HCEC 1CT (cell line): ENCODE results near the gene ADAMTS2.
"Not testable (repeated sequence)": the region's sequence is repeated elsewhere in the genome, so short reads cannot be mapped to it uniquely, and the experiment has no call there.

Experiments used
- DNase-seq: peaks from one replicate; pipeline ENCODE4 v3.0.0-alpha.2; 2017

Gene ADAMTS2

GRCh38 chr5:179294131-179294780, 51.0 kb downstream of the ADAMTS2 start:
- DNase-seq = no peak

GRCh38 chr5:179292681-179293635, 52.3 kb downstream of the ADAMTS2 start:
- no peak for DNase-seq

GRCh38 chr5:179292202-179292601, 53.1 kb downstream of the ADAMTS2 start:
- DNase-seq = no peak

DNA sequence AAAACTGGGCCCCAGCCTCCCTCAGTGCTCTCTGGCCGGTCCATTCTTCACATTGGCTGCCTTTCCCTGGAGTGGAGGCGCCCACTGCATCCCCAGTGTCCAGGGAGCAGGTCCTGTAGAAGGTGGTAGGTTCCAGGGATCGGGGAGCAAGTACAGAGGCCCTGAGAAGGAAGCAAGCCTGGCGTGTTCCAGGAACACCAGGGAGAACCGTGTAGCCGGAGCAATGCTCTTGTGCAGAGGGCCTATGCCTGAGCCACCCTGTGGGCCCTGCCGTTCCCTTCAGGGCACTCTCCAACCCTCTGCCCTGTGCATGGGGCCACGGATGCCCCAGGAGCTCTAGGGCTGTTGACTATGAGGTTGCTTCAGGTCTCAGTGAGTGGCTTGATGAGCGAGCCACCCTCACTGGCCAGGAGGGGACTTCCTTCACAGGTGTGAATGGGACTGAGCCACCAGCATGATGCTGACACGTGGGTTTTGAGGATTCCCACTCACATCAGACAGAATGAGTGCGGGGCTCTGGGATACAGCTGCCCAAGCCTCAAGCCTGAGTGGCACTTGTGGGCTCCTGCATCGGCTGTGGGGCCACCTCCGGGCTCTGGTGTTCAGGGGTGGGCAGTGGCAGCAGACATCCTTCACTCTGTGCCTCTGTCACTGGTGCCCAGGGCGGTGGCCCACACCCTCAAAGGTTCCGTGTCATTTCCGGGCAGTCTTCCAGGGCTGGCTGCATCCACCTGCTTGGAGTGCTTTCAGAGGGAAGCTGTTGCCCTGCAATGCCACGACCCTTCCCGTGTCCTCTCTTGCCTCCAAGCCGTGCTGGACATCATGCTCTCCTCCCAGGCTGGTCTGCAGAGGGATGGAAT, 54.4 kb downstream of the ADAMTS2 start:
- DNase-seq = no peak

DNA sequence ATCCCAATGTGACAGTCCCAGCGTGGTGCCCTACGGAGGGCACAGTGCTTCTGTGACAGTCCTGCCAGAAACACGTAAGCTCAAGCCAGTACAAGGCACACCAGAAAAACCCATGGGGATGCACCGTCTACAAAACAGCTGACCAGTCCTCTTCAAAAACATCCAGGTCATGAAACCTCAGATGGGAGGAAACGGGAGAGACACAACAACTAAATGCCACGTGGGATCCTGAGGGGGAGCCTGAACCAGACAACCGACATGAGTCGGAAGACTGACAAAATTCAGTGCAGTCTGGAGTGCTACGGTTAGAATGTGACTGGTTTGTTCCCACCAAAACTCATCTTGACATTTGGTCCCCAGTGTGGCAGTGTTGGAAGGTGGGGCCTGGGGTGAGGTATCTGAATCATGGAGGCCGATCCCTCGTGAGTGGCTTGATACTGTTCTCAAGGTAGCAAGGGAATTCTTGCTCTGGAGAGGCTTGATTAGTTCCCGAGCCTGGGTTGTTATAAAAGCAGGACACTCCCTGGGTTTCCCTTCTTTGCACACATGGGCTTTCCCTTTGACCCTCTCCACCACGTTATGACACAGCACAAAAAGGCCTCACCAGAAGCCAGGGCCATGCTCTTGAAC, 55.4 kb downstream of the ADAMTS2 start:
- DNase-seq = no peak

DNA sequence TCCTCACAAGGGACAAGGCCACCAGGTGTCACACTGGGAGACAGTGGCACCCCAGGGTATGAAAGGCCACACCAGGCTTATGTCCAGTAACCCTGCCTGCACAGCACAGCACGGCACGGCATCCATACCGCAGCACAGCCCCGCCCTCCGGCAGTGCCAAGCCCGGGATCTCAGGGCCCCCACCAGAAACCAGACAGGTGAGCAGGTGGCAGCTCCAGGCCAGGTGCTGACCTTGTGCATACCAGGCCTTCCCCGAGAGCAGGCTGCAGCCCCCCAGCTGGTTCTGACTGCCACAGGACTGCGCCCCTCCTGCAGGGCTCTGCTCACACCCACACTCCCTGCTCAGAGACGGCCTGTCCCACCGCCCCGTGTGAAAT, 56.5 kb downstream of the ADAMTS2 start:
- no peak for DNase-seq

DNA sequence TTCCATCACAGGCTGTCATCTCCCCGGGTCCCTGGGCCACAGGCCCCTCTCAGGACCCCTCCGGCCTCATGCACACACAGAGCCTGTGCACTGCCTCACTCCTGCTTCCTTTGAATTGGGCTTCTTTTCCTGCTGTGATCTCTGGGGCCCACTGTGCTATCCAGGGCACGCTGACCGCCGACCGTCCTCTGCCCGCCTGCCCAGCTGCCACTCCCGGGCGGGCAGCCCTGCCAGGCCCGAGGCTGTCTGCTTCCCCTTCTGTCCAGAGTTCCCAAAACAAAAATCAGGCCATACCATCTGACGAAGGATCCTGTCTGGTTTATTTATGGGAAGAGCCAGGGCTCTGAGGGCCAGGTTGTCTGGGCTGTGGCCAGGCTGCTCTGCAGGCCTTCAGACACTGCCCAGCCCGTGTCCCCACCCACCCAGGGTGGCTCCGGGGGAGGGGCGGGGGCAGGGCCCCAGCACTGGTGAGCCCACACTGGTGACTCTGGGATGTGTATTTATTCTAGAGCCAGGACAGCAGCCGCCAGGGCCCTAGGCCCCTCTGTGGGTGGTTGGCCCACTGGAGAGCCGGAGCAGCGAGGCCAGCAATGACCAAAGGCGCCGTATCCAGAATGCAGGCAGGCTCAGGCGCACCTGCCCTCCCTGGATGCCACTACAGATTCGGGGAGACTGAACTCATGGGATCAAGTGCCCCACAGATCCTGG, 57.0 kb downstream of the ADAMTS2 start:
- no peak for DNase-seq

GRCh38 chr5:179287631-179288030, 57.6 kb downstream of the ADAMTS2 start:
- DNase-seq = no peak

DNA sequence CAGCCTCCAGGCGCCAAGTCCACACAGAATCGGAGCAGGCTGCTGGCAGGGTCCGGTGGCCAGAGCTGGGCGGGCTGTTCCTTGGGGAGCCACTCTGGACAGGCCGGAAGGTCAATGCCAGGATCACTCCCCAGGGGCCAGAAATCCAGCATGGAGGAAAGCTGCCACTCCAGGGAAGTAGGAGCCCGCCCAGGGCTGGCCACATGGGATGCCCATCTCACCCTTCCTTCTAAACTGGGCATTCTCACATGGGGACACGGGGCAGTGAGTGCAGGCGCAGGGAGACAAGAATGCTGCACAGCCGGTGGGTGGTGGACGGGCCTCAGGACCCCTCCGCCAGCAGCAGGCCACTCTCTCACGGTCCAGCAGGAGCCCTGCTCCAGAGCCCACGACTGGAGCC, 58.2 kb downstream of the ADAMTS2 start:
- no peak for DNase-seq

DNA sequence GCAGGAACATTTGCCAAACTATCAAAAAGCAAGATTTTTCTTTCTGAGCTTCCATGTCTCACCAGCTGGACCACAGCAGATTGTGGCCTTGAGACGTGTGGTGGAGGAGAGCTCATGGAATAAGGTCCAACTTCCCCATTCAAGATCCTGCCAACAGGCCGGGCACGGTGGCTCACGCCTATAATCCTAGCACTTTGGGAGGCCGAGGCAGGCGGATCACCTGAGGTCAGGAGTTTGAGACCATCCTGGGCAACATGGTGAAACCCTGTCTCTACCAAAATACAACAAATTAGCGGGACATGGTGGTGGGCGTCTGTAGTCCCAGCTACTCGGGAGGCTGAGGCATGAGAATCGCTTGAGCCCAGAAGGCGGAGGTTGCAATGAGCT, 59.5 kb downstream of the ADAMTS2 start:
- not testable (repeated sequence) for DNase-seq

DNA sequence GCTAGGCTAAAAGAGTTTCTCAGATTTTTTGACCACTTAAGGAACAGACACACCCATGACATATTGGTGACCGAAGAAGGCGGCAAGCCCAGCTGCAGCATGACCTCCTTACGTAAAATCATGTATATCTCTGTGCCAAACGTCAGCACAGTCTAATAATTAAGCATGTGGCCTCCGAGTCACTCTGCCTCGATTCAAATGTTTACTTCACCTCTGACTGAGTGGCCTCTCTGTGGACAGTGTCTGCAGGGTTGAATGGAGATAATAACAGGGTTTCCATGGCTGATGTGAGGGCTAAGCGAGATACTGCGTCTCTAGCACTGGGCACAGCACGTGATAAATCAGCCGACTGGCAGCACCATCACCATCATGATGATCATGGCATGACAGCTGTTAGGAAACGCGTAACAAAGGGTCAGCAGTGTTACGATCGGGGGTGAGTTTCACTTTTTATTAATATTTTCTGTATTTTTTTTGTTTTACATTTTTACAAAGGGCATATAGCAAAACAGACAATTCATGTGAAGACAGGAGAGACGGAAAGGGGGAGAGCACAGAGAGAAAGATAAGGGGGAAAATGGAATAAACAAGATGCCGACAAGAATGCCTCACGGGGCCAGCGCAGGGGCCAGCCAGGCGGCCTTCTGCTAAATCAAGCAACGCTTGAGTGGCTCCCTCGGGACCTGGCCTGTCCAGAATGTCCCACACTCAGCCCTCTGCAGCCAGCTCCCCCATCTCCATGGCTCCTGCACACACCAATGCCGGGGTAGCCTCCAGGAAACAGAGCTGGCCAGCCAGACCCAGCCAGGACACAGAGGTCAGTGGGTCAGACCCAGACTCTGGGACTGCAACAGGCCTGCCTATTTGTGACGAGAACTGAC, 60.3 kb downstream of the ADAMTS2 start:
- no peak for DNase-seq

DNA sequence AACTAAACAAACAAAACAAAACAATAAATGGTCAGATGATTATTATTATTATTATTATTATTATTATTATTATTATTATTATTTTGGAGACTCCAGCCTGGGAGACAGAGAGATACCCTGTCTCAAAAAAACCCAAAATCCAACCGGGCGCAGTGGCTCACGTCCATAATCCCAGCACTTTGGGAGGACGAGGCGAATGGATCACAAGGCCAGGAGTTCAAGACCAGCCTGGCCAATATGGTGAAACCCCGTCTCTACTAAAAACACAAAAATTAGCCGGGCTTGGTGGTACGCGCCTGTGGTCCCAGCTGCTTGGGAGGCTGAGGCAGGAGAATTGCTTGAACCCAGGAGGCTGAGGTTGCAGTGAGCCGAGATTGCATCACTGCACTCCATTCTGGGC, 61.4 kb downstream of the ADAMTS2 start:
- DNase-seq = not testable (repeated sequence)

- DNase-seq = no peak
Observed at GRCh38 chr5:179281694-179282093, 63.6 kb downstream of the ADAMTS2 start.

- DNase-seq = no peak
Observed at GRCh38 chr5:179280095-179280490, 65.2 kb downstream of the ADAMTS2 start.

GRCh38 chr5:179279347-179280094, 65.7 kb downstream of the ADAMTS2 start:
- DNase-seq = no peak

DNA sequence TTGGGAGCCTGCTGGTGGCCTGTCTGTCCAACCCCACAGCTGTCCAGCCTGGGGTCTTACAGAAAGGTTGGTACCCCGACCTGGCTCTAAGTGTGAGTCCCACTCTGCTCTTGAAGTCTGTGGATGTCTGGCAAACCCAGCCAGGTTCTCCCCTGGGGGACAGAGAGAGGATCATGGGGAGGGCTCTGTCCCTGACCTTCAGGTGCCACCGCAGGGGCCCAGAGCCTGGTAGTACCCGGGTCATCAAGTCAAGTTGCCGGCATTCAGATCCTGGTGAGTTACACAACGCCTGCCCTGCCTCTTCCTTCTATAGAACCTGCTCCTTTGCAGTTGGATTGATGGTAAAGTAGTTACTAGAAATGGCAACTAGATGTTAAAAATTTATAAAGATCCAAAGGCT, 66.7 kb downstream of the ADAMTS2 start:
- DNase-seq = no peak

DNA sequence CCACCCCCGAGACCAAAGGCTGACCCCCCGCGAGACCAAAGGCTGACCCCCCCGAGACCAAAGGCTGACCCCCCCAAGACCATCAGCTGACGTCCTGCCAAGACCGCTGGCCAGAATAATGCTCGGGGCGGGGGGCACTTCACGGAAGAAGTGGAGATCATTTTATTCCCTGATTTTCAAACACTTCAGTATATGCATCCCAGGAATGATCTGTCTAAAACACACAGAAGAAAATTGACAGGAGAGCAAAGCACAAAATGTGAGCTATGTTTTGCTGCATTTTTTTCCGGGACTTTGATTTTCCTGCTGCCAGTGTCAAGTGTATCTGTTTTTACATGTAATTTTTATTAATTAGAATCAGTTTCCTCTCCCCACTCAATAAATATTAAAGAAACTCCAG, 67.1 kb downstream of the ADAMTS2 start:
- DNase-seq = no peak

GRCh38 chr5:179276838-179277395, 68.3 kb downstream of the ADAMTS2 start:
- no peak for DNase-seq

DNA sequence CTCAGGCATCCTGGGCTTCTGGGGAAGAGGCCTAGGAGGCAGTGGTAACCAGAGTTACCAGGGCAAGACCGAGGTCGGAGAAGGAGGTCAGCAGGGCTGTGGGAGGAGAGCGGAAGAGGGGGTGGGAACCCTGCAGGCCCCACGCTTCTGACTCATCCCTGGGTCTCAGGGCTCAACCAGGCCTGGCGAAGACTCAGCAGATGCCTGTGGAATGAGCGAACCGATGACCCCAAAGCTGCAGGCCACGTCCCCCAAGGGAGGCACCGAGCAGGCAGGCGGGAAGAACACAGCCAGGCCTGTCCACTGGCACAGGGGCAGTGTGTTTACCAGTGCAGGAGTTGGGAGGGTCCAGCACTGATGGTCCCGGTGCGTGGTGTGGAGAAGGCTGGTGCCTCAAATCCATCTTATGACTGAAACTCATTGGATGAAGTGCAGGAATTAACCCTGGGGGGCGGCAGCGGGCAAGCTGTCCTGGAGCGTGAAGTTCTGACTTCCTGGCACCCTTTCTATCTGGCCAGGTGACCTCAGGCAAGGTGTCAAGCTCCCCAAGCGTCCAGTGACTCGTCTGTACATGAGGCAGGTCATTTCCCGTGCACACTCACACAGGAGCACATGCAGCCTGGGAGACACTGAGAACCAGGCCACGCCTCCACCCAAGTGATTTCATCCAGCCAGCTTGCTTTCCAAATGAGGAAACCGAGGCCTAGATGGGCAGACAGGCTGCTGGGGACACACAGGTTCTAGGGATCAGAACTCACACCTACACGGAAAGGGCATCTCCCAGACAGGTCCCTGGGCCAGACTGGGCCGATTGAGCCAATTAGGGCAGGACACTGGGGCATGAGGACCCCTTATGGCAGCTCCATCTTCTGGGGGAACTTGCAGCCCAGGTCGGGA, 69.1 kb downstream of the ADAMTS2 start:
- DNase-seq = peak; percentile 99
